GM12878 (cell line): ENCODE measurements around the gene GJA10. TPM values are rescaled to one million over a fixed set of nuclear protein-coding genes. Genes with fewer than 3 reads are reported as not detected.

ENCODE experiments used
- ATAC-seq: fragments of 200-7000 bp; cut with Tn5 transposase; 3 replicates; pipeline ENCODE4 v1.9.1; 2020; ENCODE audit warnings: mild to moderate bottlenecking, moderate library complexity
- BruUV-seq: library from RNA; stranded (reverse); fragments of 400-500 nt; replicated peaks from 2 replicates; lab custom pipeline; 2021; lab: Mats Ljungman, UMichigan
- CTCF ChIA-PET: fragments of 300-600 bp; sonication (Branson Sonifier 250); formaldehyde crosslinking; extraction: SDS; loops from one replicate; lab custom pipeline; 2021; ENCODE audit warnings: inconsistent platforms; lab: Yijun Ruan, JAX
- POLR2A ChIA-PET: fragments of 350-600 bp; formaldehyde crosslinking; extraction: SDS; loops from one replicate; lab custom pipeline; 2021; ENCODE audit warnings: inconsistent platforms; lab: Charles Lee
- RAD21 ChIA-PET: fragments of 300-600 bp; sonication (Branson Sonifier 250); formaldehyde crosslinking; loops from one replicate; lab custom pipeline; 2023; ENCODE audit warnings: antibody characterized with exemption; ENCODE audit not compliant: unreplicated experiment; lab: Charles Lee
- SMC1A ChIA-PET: fragments of 300-600 bp; sonication (Branson Sonifier 250); formaldehyde crosslinking; loops from one replicate; lab custom pipeline; 2023; ENCODE audit not compliant: unreplicated experiment, uncharacterized antibody; lab: Charles Lee
- DNase-seq: peaks from one replicate; pipeline ENCODE4 v3.0.0-alpha.2; 2011; ENCODE audit warnings: low read depth, low spot score
- FAIRE-seq: peaks from 3 replicates; lab custom pipeline; 2011; peaks lifted over from hg19 to GRCh38; lab: Jason Lieb, UNC
- H2AFZ ChIP-seq: 2 replicates; pipeline ENCODE4 v1.6.0; 2011; ENCODE audit warnings: low read depth, low read length, control low read depth; ENCODE audit not compliant: control insufficient read depth
- H3K27ac ChIP-seq: 2 replicates; pipeline ENCODE4 v1.5.1; 2011; ENCODE audit warnings: control low read depth; ENCODE audit not compliant: control insufficient read depth, insufficient read depth
- H3K27me3 ChIP-seq, 2 experiments: replicated peaks in 1 of 2; 2 replicates each; pipeline versions ENCODE4 v1.6.0 to v1.6.1; 2011; ENCODE audit warnings: low read length in 1 of 2; ENCODE audit not compliant: control insufficient read depth in 2 of 2, insufficient read depth in 2 of 2
- H3K36me3 ChIP-seq, 2 experiments: 2 replicates each; pipeline ENCODE4 v1.5.1; 2011; ENCODE audit warnings: low read length in 1 of 2; ENCODE audit not compliant: control insufficient read depth in 2 of 2, insufficient read depth in 2 of 2
- H3K4me1 ChIP-seq: 2 replicates; pipeline ENCODE4 v1.6.1; 2011; ENCODE audit warnings: mild to moderate bottlenecking, low read length, moderate library complexity, mixed read lengths; ENCODE audit not compliant: control insufficient read depth, insufficient read depth
- H3K4me2 ChIP-seq: 2 replicates; pipeline ENCODE4 v1.6.0; 2011; ENCODE audit warnings: control low read depth; ENCODE audit not compliant: control insufficient read depth, insufficient read depth
- H3K4me3 ChIP-seq: fragments of 200-600 bp; sonication (generic); 2 replicates; pipeline ENCODE4 v1.5.1; 2016
- H3K79me2 ChIP-seq: 2 replicates; pipeline ENCODE4 v1.6.0; 2011; ENCODE audit warnings: low read length; ENCODE audit not compliant: control insufficient read depth, insufficient read depth
- H3K9ac ChIP-seq: 2 replicates; pipeline ENCODE4 v1.8.0; 2011; ENCODE audit warnings: low read length, control low read depth, mixed read lengths; ENCODE audit not compliant: control insufficient read depth, insufficient read depth
- H3K9me3 ChIP-seq: replicated peaks from 3 replicates; pipeline ENCODE4 v1.5.1; 2011; ENCODE audit warnings: mild to moderate bottlenecking, low read length; ENCODE audit not compliant: control insufficient read depth, insufficient read depth
- H4K20me1 ChIP-seq: 2 replicates; pipeline ENCODE4 v1.6.0; 2011; ENCODE audit not compliant: control insufficient read depth, insufficient read depth
- ATF3 ChIP-seq: IDR thresholded peaks from 2 replicates; pipeline ENCODE4 v1.6.1; 2011; ENCODE audit warnings: low read depth, mild to moderate bottlenecking, low read length, moderate library complexity, borderline replicate concordance; ENCODE audit errors: extremely low read depth
- CTCF ChIP-seq, 3 experiments: IDR thresholded peaks in 2 of 3; conservative IDR thresholded peaks in 1 of 3; 2 replicates each; pipeline ENCODE4 v1.5.1; 2011; ENCODE audit warnings: low read depth in 3 of 3, low read length in 3 of 3, mild to moderate bottlenecking in 3 of 3, control low read depth in 2 of 3, moderate library complexity in 2 of 3, inconsistent platforms in 1 of 3, mixed read lengths in 1 of 3; ENCODE audit not compliant: control insufficient read depth in 2 of 3, insufficient read depth in 1 of 3; ENCODE audit errors: extremely low read depth in 1 of 3
- EED ChIP-seq: sonication (generic); IDR thresholded peaks from 2 replicates; pipeline ENCODE4 v1.6.1; 2016; ENCODE audit warnings: antibody characterized with exemption, low read depth
- FOXM1 ChIP-seq: IDR thresholded peaks from 2 replicates; pipeline ENCODE4 v1.6.1; 2012; ENCODE audit warnings: low read depth, mild to moderate bottlenecking, inconsistent platforms, low read length, moderate library complexity
- MTA2 ChIP-seq: fragments of 450-650 bp; IDR thresholded peaks from 2 replicates; pipeline ENCODE4 v1.6.1; 2016; ENCODE audit warnings: low read depth, mild to moderate bottlenecking, moderate library complexity
- MTA3 ChIP-seq: IDR thresholded peaks from 2 replicates; pipeline ENCODE4 v1.6.1; 2012; ENCODE audit warnings: low read length, inconsistent platforms, borderline replicate concordance
- REST ChIP-seq: IDR thresholded peaks from 2 replicates; pipeline ENCODE4 v1.6.1; 2012; ENCODE audit warnings: mild to moderate bottlenecking, low read depth, low read length
- SMARCA5 ChIP-seq: fragments of 450-650 bp; IDR thresholded peaks from 2 replicates; pipeline ENCODE4 v1.6.1; 2017; ENCODE audit warnings: mild to moderate bottlenecking
- TCF12 ChIP-seq: IDR thresholded peaks from 2 replicates; pipeline ENCODE4 v1.6.1; 2011; ENCODE audit warnings: low read depth, mild to moderate bottlenecking, low read length
- WGBS: methylation state at CpG from one replicate; pipeline ENCODE4 v1.1.6; 2016; ENCODE audit warnings: low lambda C conversion rate; ENCODE audit not compliant: insufficient replicate concordance, insufficient coverage; ENCODE audit errors: missing lambda C conversion rate; 5-methylcytosine and 5-hydroxymethylcytosine counted together
- in situ Hi-C: fragments of 300-500 bp; cut with MboI; formaldehyde crosslinking; loops from 9 replicates; pipeline ENCODE4 v1.14.3; 2018; ENCODE audit warnings: mixed read lengths
- intact Hi-C: fragments of 100-400 bp; cut with micrococcal nuclease; formaldehyde crosslinking; loops from one replicate; pipeline ENCODE4 v1.14.2; 2022; ENCODE audit not compliant: unreplicated experiment
- polyA plus RNA-seq, 11 experiments: library from polyadenylated mRNA; depleted of rRNA in 4 of 11; unstranded in 6 of 11; stranded (reverse) in 5 of 11; fragments of >200 nt; fragmentation: Nextera tagmentation in 4 of 11; fragmentation: Illumina TruSeq in 1 of 11; extraction: Ambion mirVana in 4 of 11; extraction: Trizol in 1 of 11; gene quantifications; 1 replicate in 1 of 11; 2 replicates in 10 of 11; pipeline versions ENCODE4 v1.2.1 to v1.2.3, GENCODE V29; 2011 to 2016; ENCODE audit warnings: inconsistent platforms in 2 of 11, missing spikeins in 2 of 11, low read depth in 1 of 11
- total RNA-seq, 4 experiments: library from RNA; depleted of rRNA in 3 of 4; stranded (reverse); fragments of >200 nt in 3 of 4; fragmentation: Illumina TruSeq in 1 of 4; extraction: Trizol in 1 of 4; gene quantifications; 2 replicates each; pipeline versions ENCODE4 v1.2.1 to v1.2.3, GENCODE V29; 2013 to 2021
- TF ChIP-seq, protein P1 (sequence below): fragments of 450-650 bp; IDR thresholded peaks from 2 replicates; pipeline ENCODE4 v1.6.1; 2017; ENCODE audit warnings: mild to moderate bottlenecking, moderate library complexity
- TF ChIP-seq, protein P2 (sequence below): IDR thresholded peaks from 2 replicates; pipeline ENCODE4 v1.6.1; 2011; ENCODE audit warnings: borderline replicate concordance, low read depth, mild to moderate bottlenecking, moderate library complexity, mixed read lengths, low read length; ENCODE audit not compliant: insufficient read depth; ENCODE audit errors: extremely low read length

GJA10 gene
- total and polyA plus RNA-seq, 10 of the 15 experiments (the other 5 are each of a cell fraction or from before 2014, with no cell fraction given), result not detected

GRCh38 chr6:89921691-89922090 lies 27.4 kb downstream of the GJA10 start:
- in situ Hi-C loops, result no loop called here
- WGBS, result 68% methylated on average over 10 of the region's 10 CpGs
- TF ChIP-seq FOXM1, result no peak
- TF ChIP-seq MTA3, result no peak
- TF ChIP-seq EED, result no peak
- no peak for TF ChIP-seq MTA2
- TF ChIP-seq REST, result no peak
- TF ChIP-seq TCF12, result no peak
- TF ChIP-seq CTCF (IDR thresholded peaks at IDR 0.05 in 2 of 3, conservative IDR thresholded peaks at IDR 0.05 in 1 of 3; ENCODE audit: control insufficient read depth in 2 of 3, extremely low read depth in 1 of 3, insufficient read depth in 1 of 3, low read depth in 3 of 3, low read length in 3 of 3), result no peak
- TF ChIP-seq, protein P1, sequence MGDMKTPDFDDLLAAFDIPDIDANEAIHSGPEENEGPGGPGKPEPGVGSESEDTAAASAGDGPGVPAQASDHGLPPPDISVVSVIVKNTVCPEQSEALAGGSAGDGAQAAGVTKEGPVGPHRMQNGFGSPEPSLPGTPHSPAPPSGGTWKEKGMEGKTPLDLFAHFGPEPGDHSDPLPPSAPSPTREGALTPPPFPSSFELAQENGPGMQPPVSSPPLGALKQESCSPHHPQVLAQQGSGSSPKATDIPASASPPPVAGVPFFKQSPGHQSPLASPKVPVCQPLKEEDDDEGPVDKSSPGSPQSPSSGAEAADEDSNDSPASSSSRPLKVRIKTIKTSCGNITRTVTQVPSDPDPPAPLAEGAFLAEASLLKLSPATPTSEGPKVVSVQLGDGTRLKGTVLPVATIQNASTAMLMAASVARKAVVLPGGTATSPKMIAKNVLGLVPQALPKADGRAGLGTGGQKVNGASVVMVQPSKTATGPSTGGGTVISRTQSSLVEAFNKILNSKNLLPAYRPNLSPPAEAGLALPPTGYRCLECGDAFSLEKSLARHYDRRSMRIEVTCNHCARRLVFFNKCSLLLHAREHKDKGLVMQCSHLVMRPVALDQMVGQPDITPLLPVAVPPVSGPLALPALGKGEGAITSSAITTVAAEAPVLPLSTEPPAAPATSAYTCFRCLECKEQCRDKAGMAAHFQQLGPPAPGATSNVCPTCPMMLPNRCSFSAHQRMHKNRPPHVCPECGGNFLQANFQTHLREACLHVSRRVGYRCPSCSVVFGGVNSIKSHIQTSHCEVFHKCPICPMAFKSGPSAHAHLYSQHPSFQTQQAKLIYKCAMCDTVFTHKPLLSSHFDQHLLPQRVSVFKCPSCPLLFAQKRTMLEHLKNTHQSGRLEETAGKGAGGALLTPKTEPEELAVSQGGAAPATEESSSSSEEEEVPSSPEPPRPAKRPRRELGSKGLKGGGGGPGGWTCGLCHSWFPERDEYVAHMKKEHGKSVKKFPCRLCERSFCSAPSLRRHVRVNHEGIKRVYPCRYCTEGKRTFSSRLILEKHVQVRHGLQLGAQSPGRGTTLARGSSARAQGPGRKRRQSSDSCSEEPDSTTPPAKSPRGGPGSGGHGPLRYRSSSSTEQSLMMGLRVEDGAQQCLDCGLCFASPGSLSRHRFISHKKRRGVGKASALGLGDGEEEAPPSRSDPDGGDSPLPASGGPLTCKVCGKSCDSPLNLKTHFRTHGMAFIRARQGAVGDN, result no peak
- TF ChIP-seq, protein P2, sequence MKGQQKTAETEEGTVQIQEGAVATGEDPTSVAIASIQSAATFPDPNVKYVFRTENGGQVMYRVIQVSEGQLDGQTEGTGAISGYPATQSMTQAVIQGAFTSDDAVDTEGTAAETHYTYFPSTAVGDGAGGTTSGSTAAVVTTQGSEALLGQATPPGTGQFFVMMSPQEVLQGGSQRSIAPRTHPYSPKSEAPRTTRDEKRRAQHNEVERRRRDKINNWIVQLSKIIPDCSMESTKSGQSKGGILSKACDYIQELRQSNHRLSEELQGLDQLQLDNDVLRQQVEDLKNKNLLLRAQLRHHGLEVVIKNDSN, result no peak
- no peak for TF ChIP-seq SMARCA5
- no peak for TF ChIP-seq ATF3

More at GRCh38 chr6:89921691-89922090, 27.4 kb downstream of the GJA10 start:
- no peak for ATAC-seq
- no peak overlapping the region for H3K4me3 ChIP-seq
- BruUV-seq, result no TSS peak
- H3K9me3 ChIP-seq, result no peaks in the 10 kb centered on the region; the same call in 2 of the 3 replicates
- no peak overlapping the region for H3K9ac ChIP-seq
- SMC1A ChIA-PET, result no interaction called here
- FAIRE-seq, result no peak
- CTCF ChIA-PET, result no interaction called here
- intact Hi-C loops, result no loop called here
- no peaks in the 10 kb centered on the region for H3K36me3 ChIP-seq
- no peak overlapping the region for H2AFZ ChIP-seq
- H4K20me1 ChIP-seq, result no peaks in the 10 kb centered on the region
- no peaks in the 10 kb centered on the region; a peak in 2 of 4 replicates for H3K27me3 ChIP-seq
- H3K27ac ChIP-seq, result no peak overlapping the region
- RAD21 ChIA-PET, result no interaction called here
- H3K79me2 ChIP-seq, result no peaks in the 10 kb centered on the region
- H3K4me1 ChIP-seq, result no peaks in the 10 kb centered on the region
- POLR2A ChIA-PET, result no interaction called here
- no peak overlapping the region for H3K4me2 ChIP-seq
- no peak for DNase-seq
